GM12801 (cell line): ENCODE results near the gene EXOC3.

Experiments
- CTCF ChIP-seq: IDR thresholded peaks from one replicate; pipeline ENCODE4 v1.5.1; 2011; ENCODE audit warnings: control low read depth; ENCODE audit not compliant: insufficient read length; ENCODE audit errors: extremely low read depth

EXOC3 gene

DNA sequence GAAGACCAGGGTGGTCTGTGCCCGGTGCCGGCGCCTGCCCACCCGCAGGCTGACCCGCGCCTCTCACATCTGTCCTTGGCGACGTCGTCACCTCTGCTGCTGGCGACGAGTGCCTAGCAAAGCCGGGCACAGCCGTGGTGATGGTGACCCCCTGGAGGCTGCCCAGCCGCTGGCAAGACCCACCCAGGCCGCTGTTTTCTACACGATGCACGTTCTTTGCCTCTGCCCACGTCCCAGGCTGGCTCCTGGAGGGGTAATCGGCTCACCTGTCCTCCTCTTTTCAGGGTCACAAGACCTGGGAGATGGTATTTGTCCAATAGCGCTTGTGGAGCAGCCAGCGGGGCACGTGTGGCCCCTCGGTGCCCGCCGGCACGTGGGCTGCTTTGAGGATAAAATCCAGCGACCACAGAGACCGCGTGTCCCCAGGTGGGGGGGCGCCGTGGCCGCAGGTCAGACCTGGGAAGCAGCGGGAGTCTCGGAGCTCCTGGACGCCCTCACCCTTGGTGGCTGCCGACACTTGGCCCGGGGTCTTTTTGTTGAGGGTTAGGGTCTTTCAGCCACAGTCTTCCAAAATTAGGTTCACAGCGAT is 51.8 kb downstream of the EXOC3 start:
- no peak for TF ChIP-seq CTCF

DNA sequence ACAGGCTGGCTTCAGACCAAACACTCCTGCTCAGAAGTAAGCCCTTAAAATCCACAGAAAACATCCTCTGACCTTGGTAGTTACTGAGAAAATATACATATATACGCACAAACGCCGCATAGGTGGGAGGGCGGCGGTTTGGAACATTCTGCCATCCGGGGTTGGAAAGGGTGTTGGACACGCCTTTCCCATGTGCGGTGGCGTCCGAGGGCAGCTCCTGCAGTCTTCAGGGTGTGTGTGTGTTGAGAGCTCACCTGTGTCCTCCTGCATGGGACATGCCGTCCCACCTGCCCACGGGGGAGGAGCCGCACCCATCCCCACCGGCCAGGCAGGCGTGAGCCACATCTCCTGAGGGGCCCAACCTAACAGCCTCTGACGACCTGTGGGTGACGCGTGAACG is 53.1 kb downstream of the EXOC3 start:
- no peak for TF ChIP-seq CTCF

DNA sequence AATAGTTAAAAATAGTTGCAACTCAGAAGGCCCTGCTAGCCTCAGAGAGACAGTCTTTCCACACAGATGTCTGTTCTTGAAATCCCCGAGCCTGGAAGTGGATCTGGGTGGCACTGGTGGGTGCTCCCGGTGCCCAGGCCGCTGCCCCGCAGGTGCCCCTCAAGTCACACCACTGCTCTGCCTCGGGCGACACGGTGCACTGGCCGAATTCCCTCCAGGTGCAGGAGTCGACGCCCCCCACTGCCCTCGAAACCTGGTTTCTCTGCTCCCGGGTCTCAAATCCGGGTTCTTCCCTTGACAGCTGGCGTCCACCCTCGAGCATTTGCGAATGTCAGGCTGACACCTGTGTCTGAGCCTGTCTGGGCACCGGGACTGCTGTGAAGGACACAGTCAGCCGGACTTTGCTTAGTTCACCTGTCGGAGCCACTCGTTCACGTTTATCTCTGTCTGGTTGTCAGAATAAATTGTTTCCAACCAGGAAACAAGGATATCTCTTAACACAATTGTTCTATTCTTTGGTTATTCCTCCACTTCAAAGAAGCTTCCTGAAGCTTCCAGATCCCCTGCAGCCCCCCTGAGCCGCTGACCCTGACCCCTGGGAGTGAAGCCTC is 54.2 kb downstream of the EXOC3 start:
- no peak for TF ChIP-seq CTCF

GRCh38 chr5:497871-498509 is 55.0 kb downstream of the EXOC3 start:
- TF ChIP-seq CTCF: no peak

DNA sequence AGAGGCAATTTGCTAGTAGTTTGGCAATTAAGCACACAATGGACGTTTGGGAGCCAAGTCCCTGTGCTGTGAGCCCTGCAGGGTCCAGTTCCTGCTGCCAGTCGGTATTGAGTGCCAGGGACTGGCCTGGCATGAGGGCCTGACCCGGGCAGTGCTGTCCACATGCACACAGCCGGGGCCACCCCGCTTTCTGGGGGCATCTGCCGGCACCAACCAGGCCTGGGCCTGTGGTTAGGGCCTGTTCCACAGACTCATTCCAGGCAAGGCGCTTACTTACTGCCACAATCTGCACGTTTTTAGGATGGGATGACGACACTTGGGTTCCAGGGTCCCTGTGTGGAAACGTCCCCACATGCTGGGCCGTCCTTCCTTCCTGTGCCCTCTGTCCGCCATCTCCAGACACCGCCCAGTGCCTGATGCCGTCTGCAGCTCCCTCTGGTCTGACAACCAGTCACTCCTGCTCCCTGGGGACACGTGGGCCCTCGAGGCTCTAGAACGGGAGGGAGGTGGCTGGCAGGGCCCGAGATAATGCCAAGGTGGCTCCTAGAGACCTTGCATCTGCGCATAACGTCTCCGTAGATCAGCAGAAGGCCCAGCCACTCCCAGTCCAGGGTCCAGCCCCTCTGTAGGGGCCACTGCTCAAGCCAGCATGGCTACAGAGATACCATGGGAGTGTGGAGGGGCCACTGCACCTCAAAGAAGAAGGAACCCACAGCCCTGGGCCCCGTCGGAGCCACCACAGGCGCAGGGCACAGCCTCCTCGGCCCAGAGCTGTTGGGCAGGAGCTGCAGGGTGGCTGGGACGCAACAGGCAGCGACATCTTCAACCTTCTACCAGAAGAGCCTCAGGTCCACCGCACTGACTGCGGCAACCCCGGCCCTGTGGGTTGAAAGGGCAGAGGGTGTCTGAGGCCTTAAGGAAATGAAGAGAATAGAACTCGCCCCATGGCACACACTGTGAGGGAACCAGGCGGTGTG is 56.5 kb downstream of the EXOC3 start:
- TF ChIP-seq CTCF: no peak

DNA sequence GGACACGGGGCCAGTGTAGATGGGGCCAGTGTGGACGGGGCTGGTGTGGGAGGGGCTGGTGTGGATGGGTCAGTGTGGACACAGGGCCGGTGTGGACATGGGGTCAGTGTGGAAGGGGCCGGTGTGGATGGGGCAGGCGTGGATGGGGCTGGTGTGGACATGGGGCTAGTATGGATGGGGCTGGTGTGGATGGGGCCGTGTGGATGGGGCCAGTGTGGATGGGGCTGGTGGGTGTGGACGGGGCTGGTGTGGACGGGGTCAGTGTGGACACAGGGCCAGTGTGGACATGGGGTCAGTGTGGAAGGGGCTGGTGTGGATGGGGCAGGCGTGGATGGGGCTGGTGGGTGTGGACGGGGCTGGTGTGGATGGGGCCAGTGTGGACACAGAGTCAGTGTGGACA is 57.5 kb downstream of the EXOC3 start:
- TF ChIP-seq CTCF: no peak
